ENCODE measurements around the gene CISTR.
"Not testable (repeated sequence)": the region's sequence is repeated elsewhere in the genome, so short reads cannot be mapped to it uniquely, and the experiment has no call there.

Gene CISTR

DNA sequence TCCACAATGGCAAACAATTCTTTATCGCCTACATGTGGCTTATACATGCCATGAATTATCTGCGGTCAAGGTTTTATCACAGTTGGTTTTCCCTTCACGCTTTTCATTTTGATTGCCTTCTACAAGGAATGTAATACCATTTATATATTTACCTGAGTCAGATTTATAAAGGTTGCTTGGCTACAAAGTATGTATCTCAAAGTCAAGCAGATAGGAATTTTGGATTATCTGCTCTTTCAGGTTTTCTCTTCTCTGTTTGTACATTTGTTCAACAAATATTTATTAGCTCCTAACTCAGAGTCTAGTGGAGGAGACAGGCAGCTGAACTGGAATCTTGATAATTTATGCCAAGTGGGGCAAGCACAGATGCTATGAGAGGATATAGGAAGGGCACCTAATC, 28.5 kb upstream of the CISTR start:
- Histone ChIP-seq H3K9me3 (ENCODE audit: insufficient read depth, low read depth, low read length) (no peaks in the 10 kb centered on the region), H3K36me3 (ENCODE audit: insufficient read depth, low read depth, low read length) (no peaks in the 10 kb centered on the region), H3K27me3 (ENCODE audit: insufficient read depth, low read length) (peaks cover 76% of the 10 kb centered on the region), H3K4me3 (ENCODE audit: low read length) (no peak overlapping the region), H3K9ac (ENCODE audit: low read depth, low read length) (no peak overlapping the region), H3K4me1 (ENCODE audit: insufficient read depth, low read length) (peaks cover 6% of the 10 kb centered on the region; the same call in 1 of the 2 replicates), H3K27ac (ENCODE audit: low read length) (no peak overlapping the region)

DNA sequence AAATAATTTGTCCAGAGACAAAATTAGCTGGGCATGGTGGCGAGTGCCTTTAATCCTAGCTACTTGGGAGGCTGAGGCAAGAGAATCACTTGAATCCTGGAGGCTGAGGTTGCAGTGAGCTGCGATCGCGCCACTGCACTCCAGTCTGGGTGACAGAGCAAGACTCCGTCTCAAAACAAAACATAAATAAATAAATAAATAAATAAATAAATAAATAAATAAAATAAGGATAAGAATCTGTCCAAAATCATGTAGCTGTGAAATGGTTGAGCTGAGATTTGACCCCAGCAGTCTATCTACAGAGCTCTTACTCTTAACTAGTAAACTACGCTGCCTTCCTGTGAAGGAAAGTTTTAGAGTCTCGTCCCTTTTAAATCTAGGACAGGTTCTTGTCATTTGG, 27.9 kb upstream of the CISTR start:
- H3K27ac ChIP-seq (ENCODE audit: low read length); H3K4me1 ChIP-seq (ENCODE audit: insufficient read depth, low read length); H3K36me3 ChIP-seq (ENCODE audit: insufficient read depth, low read depth, low read length); H3K9me3 ChIP-seq (ENCODE audit: insufficient read depth, low read depth, low read length); H3K4me3 ChIP-seq (ENCODE audit: low read length); H3K9ac ChIP-seq (ENCODE audit: low read depth, low read length): not testable (repeated sequence)
- H3K27me3 ChIP-seq (ENCODE audit: insufficient read depth, low read length) = peaks cover 71% of the 10 kb centered on the region

DNA sequence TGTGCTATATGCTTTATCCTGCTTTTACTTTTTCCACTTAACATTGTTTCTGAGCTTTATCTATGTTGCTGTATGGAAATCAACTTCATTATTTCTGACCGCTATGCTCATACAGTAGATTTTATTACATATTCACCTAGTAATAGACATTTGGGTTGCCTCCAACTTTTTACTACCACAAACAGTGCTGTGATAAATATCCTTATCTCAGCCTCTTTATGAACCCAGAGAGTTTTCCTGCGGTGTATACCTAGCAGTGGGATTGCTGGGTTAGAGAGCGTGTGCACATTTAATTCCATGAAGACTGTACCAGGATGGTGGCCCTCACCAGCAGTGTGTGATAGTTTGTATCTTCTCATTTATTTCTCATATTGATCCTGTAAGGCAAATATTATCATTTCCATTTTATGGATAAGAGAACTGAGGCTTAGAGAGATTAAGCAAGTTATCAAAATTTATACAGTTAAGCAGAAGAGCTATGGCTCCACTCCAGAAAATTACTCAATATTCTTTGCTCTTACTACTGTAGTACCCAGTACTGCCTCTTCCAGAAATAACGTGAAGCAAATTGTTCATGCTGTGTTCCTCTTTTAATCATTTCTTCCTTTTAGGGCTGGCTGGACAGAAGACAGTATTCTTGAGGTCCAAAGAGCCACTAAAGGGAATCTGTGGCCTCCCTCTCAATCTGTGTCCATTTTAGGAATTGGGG, 26.3 kb upstream of the CISTR start:
- H3K9me3 ChIP-seq (ENCODE audit: insufficient read depth, low read depth, low read length) = no peaks in the 10 kb centered on the region
- H3K27ac ChIP-seq (ENCODE audit: low read length) = no peak overlapping the region
- no peaks in the 10 kb centered on the region for H3K36me3 ChIP-seq (ENCODE audit: insufficient read depth, low read depth, low read length)
- peaks cover 70% of the 10 kb centered on the region for H3K27me3 ChIP-seq (ENCODE audit: insufficient read depth, low read length)
- peaks cover 6% of the 10 kb centered on the region; the same call in 1 of the 2 replicates for H3K4me1 ChIP-seq (ENCODE audit: insufficient read depth, low read length)
- H3K9ac ChIP-seq (ENCODE audit: low read depth, low read length) = no peak overlapping the region
- H3K4me3 ChIP-seq (ENCODE audit: low read length) = no peak overlapping the region

DNA sequence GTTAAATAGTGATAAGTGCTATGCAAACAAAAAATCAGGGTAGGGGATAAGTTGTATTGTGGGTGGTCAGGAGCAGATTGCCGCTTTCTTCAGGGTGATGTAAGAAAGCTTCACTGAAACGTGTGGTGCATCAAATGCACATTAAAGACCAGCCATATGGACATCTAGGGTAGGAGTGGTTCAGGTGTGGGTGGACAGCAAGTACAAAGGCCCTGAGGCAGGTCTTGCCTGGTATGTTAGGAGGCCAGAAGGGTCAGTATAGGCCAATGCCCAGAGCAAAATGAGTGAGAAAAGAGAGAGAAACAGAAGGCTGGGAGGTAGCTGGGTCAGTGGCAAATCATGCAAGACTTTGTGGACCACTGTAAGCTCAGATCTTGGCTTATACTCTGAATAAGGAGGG, 25.6 kb upstream of the CISTR start:
- H3K36me3 ChIP-seq (ENCODE audit: insufficient read depth, low read depth, low read length) = no peaks in the 10 kb centered on the region
- peaks cover 6% of the 10 kb centered on the region; the same call in 1 of the 2 replicates for H3K4me1 ChIP-seq (ENCODE audit: insufficient read depth, low read length)
- H3K27ac ChIP-seq (ENCODE audit: low read length) = no peak overlapping the region
- no peak overlapping the region for H3K4me3 ChIP-seq (ENCODE audit: low read length)
- H3K27me3 ChIP-seq (ENCODE audit: insufficient read depth, low read length) = peaks cover 67% of the 10 kb centered on the region
- H3K9me3 ChIP-seq (ENCODE audit: insufficient read depth, low read depth, low read length) = no peaks in the 10 kb centered on the region
- H3K9ac ChIP-seq (ENCODE audit: low read depth, low read length) = no peak overlapping the region

DNA sequence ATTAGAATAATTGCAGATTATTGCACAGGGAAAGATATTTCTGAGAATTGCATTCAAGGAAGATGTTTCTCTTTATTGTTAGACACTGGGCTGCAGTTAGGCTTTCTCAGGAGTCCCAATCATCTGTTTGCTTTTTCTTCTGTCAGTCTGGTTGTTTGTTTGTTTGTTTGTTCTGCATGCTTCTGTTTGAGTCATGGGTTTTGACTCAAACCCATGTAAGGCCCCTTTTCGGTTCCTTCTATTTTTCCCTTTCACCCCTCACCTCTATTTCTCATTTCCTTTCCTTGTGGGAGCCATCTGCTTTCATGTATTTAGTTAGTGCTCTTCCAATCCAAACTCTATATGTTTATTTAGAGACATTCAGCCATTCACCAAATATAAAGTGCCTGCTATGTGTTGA, 25.1 kb upstream of the CISTR start:
- Histone ChIP-seq H3K4me3 (ENCODE audit: low read length) (no peak overlapping the region), H3K4me1 (ENCODE audit: insufficient read depth, low read length) (peaks cover 6% of the 10 kb centered on the region; the same call in 1 of the 2 replicates), H3K27me3 (ENCODE audit: insufficient read depth, low read length) (peaks cover 67% of the 10 kb centered on the region), H3K27ac (ENCODE audit: low read length) (no peak overlapping the region), H3K36me3 (ENCODE audit: insufficient read depth, low read depth, low read length) (no peaks in the 10 kb centered on the region), H3K9me3 (ENCODE audit: insufficient read depth, low read depth, low read length) (no peaks in the 10 kb centered on the region), H3K9ac (ENCODE audit: low read depth, low read length) (no peak overlapping the region)

DNA sequence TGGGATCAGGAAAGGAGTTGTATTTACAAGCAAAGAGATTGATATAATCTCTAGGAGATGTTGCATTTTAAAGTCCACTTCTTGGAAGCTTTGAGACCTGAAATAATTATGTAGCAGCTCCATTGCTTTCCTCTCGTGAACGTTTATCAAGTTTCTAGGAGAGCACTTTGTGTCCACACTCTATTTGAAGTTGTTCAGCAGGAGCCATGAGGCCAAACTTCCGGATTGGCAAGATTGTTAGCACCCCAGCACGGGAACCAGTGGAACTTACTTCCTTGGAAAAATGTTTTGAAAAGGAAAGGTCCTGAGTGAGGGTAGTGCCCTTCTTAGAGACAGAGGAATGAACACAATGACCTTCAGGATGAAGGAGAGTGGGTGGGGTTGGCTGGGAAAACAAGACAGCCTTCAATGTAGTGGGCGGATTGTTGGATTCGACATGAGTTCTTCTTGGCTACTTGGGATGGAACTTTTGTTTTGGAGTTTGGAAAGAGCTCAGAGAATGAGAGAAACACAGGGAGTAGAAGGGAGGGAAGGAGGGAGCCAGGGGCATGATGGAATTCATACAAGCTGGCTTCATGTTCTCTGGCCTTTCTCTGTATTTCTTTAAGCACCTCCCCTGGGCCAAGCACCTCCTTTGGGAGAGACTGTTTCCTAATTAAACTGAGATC, 23.8 kb upstream of the CISTR start:
- peaks cover under 1% of the 10 kb centered on the region; the same call in 1 of the 2 replicates for H3K4me1 ChIP-seq (ENCODE audit: insufficient read depth, low read length)
- no peaks in the 10 kb centered on the region for H3K9me3 ChIP-seq (ENCODE audit: insufficient read depth, low read depth, low read length)
- no peak overlapping the region for H3K27ac ChIP-seq (ENCODE audit: low read length)
- no peak overlapping the region for H3K4me3 ChIP-seq (ENCODE audit: low read length)
- H3K36me3 ChIP-seq (ENCODE audit: insufficient read depth, low read depth, low read length) = no peaks in the 10 kb centered on the region
- H3K9ac ChIP-seq (ENCODE audit: low read depth, low read length) = no peak overlapping the region
- peaks cover 67% of the 10 kb centered on the region for H3K27me3 ChIP-seq (ENCODE audit: insufficient read depth, low read length)

DNA sequence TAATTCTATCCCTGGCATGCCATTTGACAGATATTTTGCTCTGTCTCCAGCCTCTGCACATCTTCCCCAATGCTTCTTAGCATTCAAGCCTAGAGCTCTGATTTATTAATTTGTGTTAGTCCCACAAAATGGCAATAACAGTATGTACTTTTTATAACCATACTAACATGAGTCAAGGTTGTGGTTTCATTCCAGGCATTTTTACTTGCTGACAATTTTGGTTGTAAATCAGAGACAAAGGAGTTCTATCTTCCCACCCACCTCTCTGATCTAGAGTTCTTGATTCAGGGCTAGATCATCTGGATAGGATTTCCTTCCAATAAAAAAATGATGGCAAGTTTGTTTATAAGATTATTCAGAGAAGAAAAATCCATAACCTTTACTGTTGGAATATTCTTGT, 18.5 kb upstream of the CISTR start:
- no peak overlapping the region for H3K4me3 ChIP-seq (ENCODE audit: low read length)
- no peaks in the 10 kb centered on the region for H3K36me3 ChIP-seq (ENCODE audit: insufficient read depth, low read depth, low read length)
- H3K4me1 ChIP-seq (ENCODE audit: insufficient read depth, low read length) = no peaks in the 10 kb centered on the region
- H3K9ac ChIP-seq (ENCODE audit: low read depth, low read length) = no peak overlapping the region
- H3K27ac ChIP-seq (ENCODE audit: low read length) = no peak overlapping the region
- H3K27me3 ChIP-seq (ENCODE audit: insufficient read depth, low read length) = peaks cover 78% of the 10 kb centered on the region
- H3K9me3 ChIP-seq (ENCODE audit: insufficient read depth, low read depth, low read length) = no peaks in the 10 kb centered on the region

DNA sequence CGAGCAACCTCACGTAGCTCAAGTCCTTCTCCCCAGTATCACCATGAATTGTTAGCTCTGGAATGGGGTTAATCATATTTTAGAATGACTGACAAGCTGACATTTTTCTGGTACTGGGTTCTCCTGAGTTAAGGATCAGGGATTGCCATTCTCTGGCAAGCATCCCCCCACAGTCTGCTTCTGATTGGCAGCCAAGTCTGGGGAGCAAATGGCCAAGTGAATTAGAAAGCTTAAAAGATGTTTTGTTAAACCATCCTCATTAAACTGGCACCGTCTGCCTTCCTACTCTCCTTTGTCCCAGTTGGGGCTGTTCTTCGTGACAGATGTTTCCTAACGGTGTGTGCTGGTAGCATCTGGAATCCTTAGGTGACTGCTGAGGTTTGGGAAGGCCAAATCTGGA, 17.2 kb upstream of the CISTR start:
- H3K4me3 ChIP-seq (ENCODE audit: low read length) = no peak overlapping the region
- H3K27me3 ChIP-seq (ENCODE audit: insufficient read depth, low read length) = peaks cover 88% of the 10 kb centered on the region

DNA sequence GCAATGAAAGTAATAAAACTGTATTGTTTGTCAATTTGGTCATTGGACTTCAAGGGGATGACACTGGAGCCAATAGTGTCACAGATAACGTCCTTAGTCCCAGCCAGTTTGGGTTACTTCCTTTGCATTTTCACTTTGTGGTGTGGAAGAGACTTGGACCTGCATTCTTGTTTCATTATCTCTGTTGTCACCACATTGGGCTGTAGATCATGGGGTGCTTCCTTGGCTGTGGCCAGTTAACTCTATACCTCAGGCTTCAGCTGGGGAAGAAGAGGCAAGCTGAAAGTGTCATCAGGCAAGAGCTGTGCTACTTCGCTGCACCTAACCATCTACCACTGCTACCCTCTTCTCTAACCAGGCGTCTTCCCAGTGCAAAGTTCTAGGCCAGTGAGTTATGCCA, 15.1 kb upstream of the CISTR start:
- H3K27me3 ChIP-seq (ENCODE audit: insufficient read depth, low read length) = peaks cover 92% of the 10 kb centered on the region
- H3K4me3 ChIP-seq (ENCODE audit: low read length) = no peak overlapping the region
- H3K27ac ChIP-seq (ENCODE audit: low read length) = no peak overlapping the region
- no peak overlapping the region for H3K9ac ChIP-seq (ENCODE audit: low read depth, low read length)
- no peaks in the 10 kb centered on the region for H3K4me1 ChIP-seq (ENCODE audit: insufficient read depth, low read length)
- H3K9me3 ChIP-seq (ENCODE audit: insufficient read depth, low read depth, low read length) = no peaks in the 10 kb centered on the region
- H3K36me3 ChIP-seq (ENCODE audit: insufficient read depth, low read depth, low read length) = no peaks in the 10 kb centered on the region

More for the DNA sequence above, 17.2 kb upstream of the CISTR start:
- Histone ChIP-seq H3K36me3 (ENCODE audit: insufficient read depth, low read depth, low read length) (no peaks in the 10 kb centered on the region), H3K9me3 (ENCODE audit: insufficient read depth, low read depth, low read length) (no peaks in the 10 kb centered on the region), H3K27ac (ENCODE audit: low read length) (no peak overlapping the region), H3K9ac (ENCODE audit: low read depth, low read length) (no peak overlapping the region), H3K4me1 (ENCODE audit: insufficient read depth, low read length) (no peaks in the 10 kb centered on the region)

DNA sequence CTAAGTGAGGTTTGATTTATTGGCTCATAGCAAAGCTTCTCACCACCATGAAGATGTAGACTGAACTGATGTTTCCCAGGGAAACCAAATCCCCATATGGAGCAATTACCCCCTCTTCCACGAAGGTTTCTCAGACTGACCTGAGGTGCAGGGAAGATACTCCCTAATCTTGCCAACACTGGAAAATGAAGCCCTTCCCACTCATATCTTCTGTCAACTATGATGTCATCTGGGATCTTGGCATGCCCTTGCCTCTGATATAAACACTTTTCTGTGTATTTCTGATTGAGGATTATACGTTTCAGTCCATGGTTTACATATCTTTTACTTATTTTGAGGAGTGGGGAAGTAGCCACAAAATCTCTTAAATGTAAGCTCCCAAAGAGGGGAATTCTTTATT, 14.1 kb upstream of the CISTR start:
- H3K36me3 ChIP-seq (ENCODE audit: insufficient read depth, low read depth, low read length) = no peaks in the 10 kb centered on the region
- H3K9me3 ChIP-seq (ENCODE audit: insufficient read depth, low read depth, low read length) = no peaks in the 10 kb centered on the region
- H3K4me3 ChIP-seq (ENCODE audit: low read length) = no peak overlapping the region
- H3K9ac ChIP-seq (ENCODE audit: low read depth, low read length) = no peak overlapping the region
- H3K27me3 ChIP-seq (ENCODE audit: insufficient read depth, low read length) = peaks cover 91% of the 10 kb centered on the region
- no peak overlapping the region for H3K27ac ChIP-seq (ENCODE audit: low read length)
- no peaks in the 10 kb centered on the region for H3K4me1 ChIP-seq (ENCODE audit: insufficient read depth, low read length)

DNA sequence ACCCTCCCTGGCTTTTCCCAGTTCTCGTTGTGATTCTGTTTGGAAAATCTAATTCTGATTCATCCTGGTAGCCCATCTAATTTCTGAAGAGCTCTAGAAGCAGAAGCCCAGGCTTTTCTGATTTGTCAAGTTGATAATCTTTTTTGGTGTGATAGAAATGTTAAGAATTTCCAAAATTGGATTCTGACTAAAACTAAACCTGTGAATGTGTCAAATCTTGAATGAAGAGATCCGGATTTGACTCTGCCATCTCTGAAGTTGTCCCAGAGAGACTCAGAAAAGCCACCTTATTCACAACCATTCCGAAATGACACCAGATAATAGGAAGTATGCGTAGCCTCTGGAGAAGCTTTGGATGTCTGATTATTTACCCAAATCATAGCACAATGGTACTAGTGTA, 12.8 kb upstream of the CISTR start:
- peaks cover 85% of the 10 kb centered on the region for H3K27me3 ChIP-seq (ENCODE audit: insufficient read depth, low read length)
- no peak overlapping the region for H3K27ac ChIP-seq (ENCODE audit: low read length)

DNA sequence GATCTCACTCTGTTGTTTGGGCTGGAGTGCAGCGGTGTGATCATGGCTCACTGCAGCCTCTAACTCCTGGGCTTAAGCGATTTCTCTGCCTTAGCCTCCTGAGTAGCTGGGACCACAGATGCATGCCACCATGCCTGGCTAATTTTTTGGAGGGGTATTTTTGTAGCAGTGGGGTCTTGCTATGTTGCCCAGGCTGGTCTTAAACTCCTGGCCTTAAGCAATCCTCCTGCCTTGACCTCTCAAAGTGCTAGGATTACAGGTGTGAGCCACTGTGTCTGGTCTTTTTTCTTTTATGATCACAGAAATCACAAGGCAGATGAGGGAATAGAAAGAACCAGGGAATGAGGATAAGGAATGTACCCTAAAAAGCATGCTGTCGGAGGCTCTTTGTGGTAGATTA, 11.0 kb upstream of the CISTR start:
- H3K4me3 ChIP-seq (ENCODE audit: low read length); H3K9me3 ChIP-seq (ENCODE audit: insufficient read depth, low read depth, low read length); H3K27ac ChIP-seq (ENCODE audit: low read length); H3K36me3 ChIP-seq (ENCODE audit: insufficient read depth, low read depth, low read length); H3K9ac ChIP-seq (ENCODE audit: low read depth, low read length); H3K4me1 ChIP-seq (ENCODE audit: insufficient read depth, low read length): not testable (repeated sequence)
- H3K27me3 ChIP-seq (ENCODE audit: insufficient read depth, low read length) = peaks cover 87% of the 10 kb centered on the region

More for the DNA sequence above, 12.8 kb upstream of the CISTR start:
- Histone ChIP-seq H3K4me3 (ENCODE audit: low read length) (no peak overlapping the region), H3K9ac (ENCODE audit: low read depth, low read length) (no peak overlapping the region), H3K4me1 (ENCODE audit: insufficient read depth, low read length) (no peaks in the 10 kb centered on the region), H3K36me3 (ENCODE audit: insufficient read depth, low read depth, low read length) (no peaks in the 10 kb centered on the region), H3K9me3 (ENCODE audit: insufficient read depth, low read depth, low read length) (no peaks in the 10 kb centered on the region)
